ENCODE measurements around the gene MRPL43.

Gene MRPL43

GRCh38 chr10:100981178-100981772 is 6.0 kb downstream of the MRPL43 start:
- no peak for TF ChIP-seq CSDC2 (CRISPR knock-in tag; IDR thresholded peaks at IDR 0.05)
- TF ChIP-seq OSR1 (CRISPR knock-in tag; IDR thresholded peaks at IDR 0.05): no peak
- TF ChIP-seq PPARA (CRISPR knock-in tag; IDR thresholded peaks at IDR 0.05; ENCODE audit: borderline replicate concordance): no peak
- no peak for TF ChIP-seq TOX (CRISPR knock-in tag; IDR thresholded peaks at IDR 0.05; ENCODE audit: borderline replicate concordance)
- TF ChIP-seq BACH2 (CRISPR knock-in tag; IDR thresholded peaks at IDR 0.05; ENCODE audit: borderline replicate concordance): no peak
- ATAC-seq: no peak

- TF ChIP-seq TOX (CRISPR knock-in tag; IDR thresholded peaks at IDR 0.05; ENCODE audit: borderline replicate concordance) (no peak), CSDC2 (CRISPR knock-in tag; IDR thresholded peaks at IDR 0.05) (no peak), ARNTL (CRISPR knock-in tag; IDR thresholded peaks at IDR 0.05; ENCODE audit: borderline replicate concordance, low read depth) (no peak), CREB5 (CRISPR knock-in tag; IDR thresholded peaks at IDR 0.05; ENCODE audit: low read depth) (no peak), ESRRG (CRISPR knock-in tag; IDR thresholded peaks at IDR 0.05) (no peak), PPARA (CRISPR knock-in tag; IDR thresholded peaks at IDR 0.05; ENCODE audit: borderline replicate concordance) (no peak), ZNF8 (CRISPR knock-in tag; IDR thresholded peaks at IDR 0.05) (no peak), SNAI2 (CRISPR knock-in tag; IDR thresholded peaks at IDR 0.05) (no peak), PATZ1 (CRISPR knock-in tag; IDR thresholded peaks at IDR 0.05; ENCODE audit: borderline replicate concordance) (no peak), TCF4 (CRISPR knock-in tag; IDR thresholded peaks at IDR 0.05; ENCODE audit: borderline replicate concordance) (no peak), RARB (CRISPR knock-in tag; IDR thresholded peaks at IDR 0.05) (no peak), ZNF565 (CRISPR knock-in tag; conservative IDR thresholded peaks at IDR 0.05; ENCODE audit: low read depth) (no peak)
- no peak for ATAC-seq
Observed at GRCh38 chr10:100980711-100981110, 6.6 kb downstream of the MRPL43 start.

- no peak for TF ChIP-seq ZFP30 (CRISPR knock-in tag; IDR thresholded peaks at IDR 0.05)
- TF ChIP-seq POU6F1 (CRISPR knock-in tag; IDR thresholded peaks at IDR 0.05; ENCODE audit: borderline replicate concordance, low read depth): no peak
- TF ChIP-seq ZNF70 (CRISPR knock-in tag; IDR thresholded peaks at IDR 0.05): no peak
- TF ChIP-seq GLIS3 (CRISPR knock-in tag; IDR thresholded peaks at IDR 0.05): no peak
- no peak for TF ChIP-seq ARNTL (CRISPR knock-in tag; IDR thresholded peaks at IDR 0.05; ENCODE audit: borderline replicate concordance, low read depth)
- TF ChIP-seq TOX (CRISPR knock-in tag; IDR thresholded peaks at IDR 0.05; ENCODE audit: borderline replicate concordance): no peak
- no peak for TF ChIP-seq TCF4 (CRISPR knock-in tag; IDR thresholded peaks at IDR 0.05; ENCODE audit: borderline replicate concordance)
- TF ChIP-seq BACH2 (CRISPR knock-in tag; IDR thresholded peaks at IDR 0.05; ENCODE audit: borderline replicate concordance): no peak
- TF ChIP-seq CSRNP3 (CRISPR knock-in tag; IDR thresholded peaks at IDR 0.05): no peak
- TF ChIP-seq ZFP3 (CRISPR knock-in tag; IDR thresholded peaks at IDR 0.05): no peak
- no peak for ATAC-seq
Observed at GRCh38 chr10:100980311-100980710, 7.0 kb downstream of the MRPL43 start.

GRCh38 chr10:100979791-100980272 is 7.5 kb downstream of the MRPL43 start:
- TF ChIP-seq OSR1 (CRISPR knock-in tag; IDR thresholded peaks at IDR 0.05): no peak
- no peak for TF ChIP-seq ESRRG (CRISPR knock-in tag; IDR thresholded peaks at IDR 0.05)
- TF ChIP-seq PATZ1 (CRISPR knock-in tag; IDR thresholded peaks at IDR 0.05; ENCODE audit: borderline replicate concordance): no peak
- no peak for TF ChIP-seq ISL1 (CRISPR knock-in tag; IDR thresholded peaks at IDR 0.05)
- no peak for TF ChIP-seq ZNF565 (CRISPR knock-in tag; conservative IDR thresholded peaks at IDR 0.05; ENCODE audit: low read depth)
- no peak for TF ChIP-seq ARNTL (CRISPR knock-in tag; IDR thresholded peaks at IDR 0.05; ENCODE audit: borderline replicate concordance, low read depth)
- no peak for TF ChIP-seq BACH2 (CRISPR knock-in tag; IDR thresholded peaks at IDR 0.05; ENCODE audit: borderline replicate concordance)
- no peak for TF ChIP-seq RARB (CRISPR knock-in tag; IDR thresholded peaks at IDR 0.05)
- no peak for TF ChIP-seq ZC3H10 (CRISPR knock-in tag; IDR thresholded peaks at IDR 0.05)
- no peak for ATAC-seq
